ENCODE measurements around the gene C10orf143.

The C10orf143 gene

GRCh38 chr10:130039141-130039540 is 71.5 kb downstream of the C10orf143 start:
- no peak overlapping the region for H3K4me3 ChIP-seq (replicated peaks; ENCODE audit: low read depth, low read length)
- TF ChIP-seq CTCF (IDR thresholded peaks at IDR 0.05; ENCODE audit: low read depth, low read length, missing control alignments): no peak
- DNase-seq (ENCODE audit: extremely low read depth, low read depth): no peak

- no peak for TF ChIP-seq CTCF (IDR thresholded peaks at IDR 0.05; ENCODE audit: low read depth, low read length, missing control alignments)
- H3K4me3 ChIP-seq (replicated peaks; ENCODE audit: low read depth, low read length): no peak overlapping the region
- DNase-seq (ENCODE audit: extremely low read depth, low read depth): no peak
These were observed 72.0 kb downstream of the C10orf143 start for GRCh38 chr10:130038611-130039109.

DNA sequence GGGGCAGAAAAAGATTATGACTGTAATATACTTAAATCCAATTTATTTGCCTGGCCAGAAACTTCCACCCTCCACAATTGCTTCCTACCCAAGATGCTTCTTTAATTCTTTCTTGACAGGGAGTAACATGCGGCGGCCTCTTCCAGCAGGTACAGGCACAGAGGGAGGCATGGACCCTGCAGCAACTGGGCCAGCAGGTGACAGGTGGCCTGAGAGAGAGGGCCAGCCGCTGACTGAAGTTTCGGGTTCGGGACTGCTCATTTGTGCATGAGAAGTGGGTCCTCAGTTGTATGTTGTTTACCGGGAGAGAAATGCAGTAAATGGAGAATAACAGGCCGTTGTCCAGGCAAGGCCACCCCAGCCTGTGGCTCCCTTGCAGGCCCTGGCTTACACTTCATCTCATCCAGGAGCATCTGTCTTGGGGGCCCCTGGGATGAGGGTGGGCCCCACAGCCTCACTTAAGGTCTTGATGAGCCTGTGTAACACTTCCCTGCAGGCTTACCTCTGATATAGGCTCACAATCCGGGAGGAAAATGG is 72.5 kb downstream of the C10orf143 start:
- TF ChIP-seq CTCF (IDR thresholded peaks at IDR 0.05; ENCODE audit: low read depth, low read length, missing control alignments): no peak
- no peak overlapping the region for H3K4me3 ChIP-seq (replicated peaks; ENCODE audit: low read depth, low read length)

DNA sequence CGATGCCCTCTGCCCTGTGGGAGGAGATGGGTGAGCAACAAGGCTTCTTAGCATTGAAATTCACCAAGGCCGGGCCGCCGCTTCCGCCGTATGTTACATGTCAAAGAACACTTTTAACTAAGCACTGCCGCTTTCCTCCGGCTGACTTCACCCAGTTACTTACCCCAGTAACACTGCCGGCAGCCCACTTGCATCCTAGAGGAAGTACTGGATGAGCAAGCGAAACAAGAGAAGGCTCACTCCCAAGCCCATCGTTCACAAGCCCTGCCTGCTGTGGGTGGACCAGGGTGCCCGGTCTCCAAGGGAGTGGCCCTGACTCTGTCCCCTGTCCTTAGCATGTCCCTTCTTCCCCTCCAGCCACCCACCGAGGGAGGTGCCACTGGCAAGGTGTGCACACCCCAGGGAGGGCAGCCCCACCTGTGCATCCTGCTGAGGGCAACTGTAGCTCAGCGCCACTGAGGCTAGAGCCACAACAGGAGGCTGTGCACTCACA is 73.4 kb downstream of the C10orf143 start:
- TF ChIP-seq CTCF (IDR thresholded peaks at IDR 0.05; ENCODE audit: low read depth, low read length, missing control alignments): no peak

More for the DNA sequence above, 72.5 kb downstream of the C10orf143 start:
- DNase-seq (ENCODE audit: extremely low read depth, low read depth): no peak

GRCh38 chr10:130036296-130037065 is 74.1 kb downstream of the C10orf143 start:
- H3K4me3 ChIP-seq (replicated peaks; ENCODE audit: low read depth, low read length): no peak overlapping the region
- no peak for DNase-seq (ENCODE audit: extremely low read depth, low read depth)
- no peak for TF ChIP-seq CTCF (IDR thresholded peaks at IDR 0.05; ENCODE audit: low read depth, low read length, missing control alignments)

More for the DNA sequence above, 73.4 kb downstream of the C10orf143 start:
- no peak for DNase-seq (ENCODE audit: extremely low read depth, low read depth)
- H3K4me3 ChIP-seq (replicated peaks; ENCODE audit: low read depth, low read length): no peak overlapping the region

GRCh38 chr10:130029209-130029608 is 81.4 kb downstream of the C10orf143 start:
- no peak overlapping the region for H3K4me3 ChIP-seq (replicated peaks; ENCODE audit: low read depth, low read length)
- TF ChIP-seq CTCF (IDR thresholded peaks at IDR 0.05; ENCODE audit: low read depth, low read length, missing control alignments): no peak
- DNase-seq (ENCODE audit: extremely low read depth, low read depth): no peak
